ENCODE measurements around the gene PDZRN3. TPM values are rescaled to one million over a fixed set of nuclear protein-coding genes. Genes with fewer than 3 reads are reported as not detected.

The PDZRN3 gene
- total and polyA plus RNA-seq, 7 donors, result 2.5 to 39.3 (median 16.0) TPM

DNA sequence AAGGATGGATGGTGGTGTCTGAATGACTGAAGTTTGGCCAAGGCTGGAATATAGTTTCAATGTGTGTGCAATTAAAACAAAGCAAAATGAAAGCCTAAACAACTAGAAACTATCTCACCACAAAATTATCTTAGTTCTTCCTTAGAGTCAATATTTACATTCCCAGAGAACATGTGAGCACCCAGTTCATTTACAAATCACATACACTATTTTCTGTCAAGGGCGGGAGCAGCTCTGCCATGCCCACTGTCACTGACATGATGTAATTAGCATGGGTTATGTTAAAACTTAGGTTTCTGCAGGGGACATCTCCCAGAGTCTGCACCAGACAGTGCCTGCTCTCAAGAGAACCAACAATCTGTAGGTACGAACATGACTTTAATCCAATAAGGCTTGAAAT is 65.0 kb downstream of the PDZRN3 start:
- DNase-seq, result no peak
- Histone ChIP-seq H3K27ac (no peak overlapping the region), H3K36me3 (ENCODE audit: insufficient read depth in 1 of 2, low read depth in 1 of 2) (no peaks in the 10 kb centered on the region), H3K27me3 (ENCODE audit: insufficient read depth in 3 of 3, low read length in 2 of 3) (no peaks in the 10 kb centered on the region), H3K9me3 (no peaks in the 10 kb centered on the region), H3K4me3 (no peak overlapping the region), H3K4me1 (peaks cover 59% of the 10 kb centered on the region)
- ATAC-seq, result no peak
- intact Hi-C loops (cut with DNase I), result loop anchor here in 1 of 2 donors (5.0 kb wide), 1 partner anchor 47 kb away; no protein-coding TSS in a partner anchor
- 87 to 96% (median 88%) methylated on average over 2 of the region's 2 CpGs for WGBS, 3 donors
- TF ChIP-seq, protein P1, sequence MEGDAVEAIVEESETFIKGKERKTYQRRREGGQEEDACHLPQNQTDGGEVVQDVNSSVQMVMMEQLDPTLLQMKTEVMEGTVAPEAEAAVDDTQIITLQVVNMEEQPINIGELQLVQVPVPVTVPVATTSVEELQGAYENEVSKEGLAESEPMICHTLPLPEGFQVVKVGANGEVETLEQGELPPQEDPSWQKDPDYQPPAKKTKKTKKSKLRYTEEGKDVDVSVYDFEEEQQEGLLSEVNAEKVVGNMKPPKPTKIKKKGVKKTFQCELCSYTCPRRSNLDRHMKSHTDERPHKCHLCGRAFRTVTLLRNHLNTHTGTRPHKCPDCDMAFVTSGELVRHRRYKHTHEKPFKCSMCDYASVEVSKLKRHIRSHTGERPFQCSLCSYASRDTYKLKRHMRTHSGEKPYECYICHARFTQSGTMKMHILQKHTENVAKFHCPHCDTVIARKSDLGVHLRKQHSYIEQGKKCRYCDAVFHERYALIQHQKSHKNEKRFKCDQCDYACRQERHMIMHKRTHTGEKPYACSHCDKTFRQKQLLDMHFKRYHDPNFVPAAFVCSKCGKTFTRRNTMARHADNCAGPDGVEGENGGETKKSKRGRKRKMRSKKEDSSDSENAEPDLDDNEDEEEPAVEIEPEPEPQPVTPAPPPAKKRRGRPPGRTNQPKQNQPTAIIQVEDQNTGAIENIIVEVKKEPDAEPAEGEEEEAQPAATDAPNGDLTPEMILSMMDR (IDR thresholded peaks at IDR 0.05), result no peak

DNA sequence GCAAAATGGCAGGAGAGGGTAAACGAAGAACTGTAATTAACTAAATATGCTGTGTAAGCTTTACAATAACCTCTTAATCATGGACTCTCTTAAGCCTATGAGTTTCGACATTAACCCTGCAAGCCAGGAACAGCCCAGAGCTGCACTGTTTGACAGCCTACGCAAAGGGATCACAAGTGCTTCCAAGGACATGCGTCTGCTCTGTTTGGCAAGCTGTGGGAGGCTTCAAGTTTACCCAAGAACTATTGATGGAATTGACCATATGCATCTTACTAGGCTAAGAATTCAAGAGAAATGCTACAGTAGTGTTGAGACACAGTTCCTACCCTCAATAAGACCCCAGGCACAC is 66.0 kb downstream of the PDZRN3 start:
- peak overlapping the region; percentile 31 for H3K4me3 ChIP-seq
- H3K4me1 ChIP-seq, result peaks cover 55% of the 10 kb centered on the region
- no peaks in the 10 kb centered on the region for H3K9me3 ChIP-seq
- peak overlapping the region; percentile 79 for H3K27ac ChIP-seq
- WGBS, 3 donors, result 29 to 50% (median 33%) methylated on average over 4 of the region's 4 CpGs
- H3K36me3 ChIP-seq (ENCODE audit: insufficient read depth in 1 of 2, low read depth in 1 of 2), result no peaks in the 10 kb centered on the region
- TF ChIP-seq, protein P1 (IDR thresholded peaks at IDR 0.05), result no peak
- H3K27me3 ChIP-seq (ENCODE audit: insufficient read depth in 3 of 3, low read length in 2 of 3), result no peaks in the 10 kb centered on the region
- DNase-seq (peak in 1 of 2 donors; percentile 64), ATAC-seq (peak; percentile 79 to 98 (median 94))
- intact Hi-C loops (cut with DNase I), result no loop called here

DNA sequence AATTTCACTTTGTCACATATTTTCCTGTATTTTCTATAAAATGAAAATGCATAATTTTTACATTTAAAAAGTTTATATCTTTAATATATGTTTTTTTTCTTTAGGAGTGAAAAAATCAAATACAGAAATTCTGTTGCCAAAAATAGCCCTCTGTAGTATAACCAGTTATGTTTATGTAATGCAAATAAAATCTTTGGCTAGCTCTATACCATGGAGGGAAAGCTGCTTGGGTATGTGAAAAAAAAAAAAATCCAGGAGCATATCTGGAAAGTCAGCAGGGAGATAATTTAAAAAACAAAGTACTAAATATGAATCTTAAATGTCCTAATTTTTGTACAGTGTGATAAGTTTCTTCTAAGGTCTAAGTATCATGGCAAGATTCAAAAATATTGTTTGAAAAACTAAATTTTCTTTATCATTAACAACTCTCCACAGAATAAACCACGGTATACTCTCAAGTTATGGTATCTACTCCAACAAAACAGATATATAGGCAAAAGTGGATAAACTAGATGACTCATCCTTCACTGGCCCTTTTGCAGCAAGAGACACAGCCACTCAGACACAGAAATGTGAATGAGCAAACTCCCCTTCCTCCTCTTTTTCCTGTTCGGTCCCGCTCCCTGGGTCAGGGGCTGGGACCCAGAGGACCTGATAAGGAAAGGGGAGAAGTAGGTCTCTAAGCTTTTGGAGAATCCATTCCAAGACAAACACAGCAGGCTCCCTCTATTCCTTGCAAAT is 66.6 kb downstream of the PDZRN3 start:
- Histone ChIP-seq H3K27me3 (ENCODE audit: insufficient read depth in 3 of 3, low read length in 2 of 3) (no peaks in the 10 kb centered on the region), H3K4me3 (peak overlapping the region; percentile 31), H3K27ac (peak overlapping the region; percentile 79), H3K4me1 (peaks cover 52% of the 10 kb centered on the region), H3K36me3 (ENCODE audit: insufficient read depth in 1 of 2, low read depth in 1 of 2) (no peaks in the 10 kb centered on the region), H3K9me3 (no peaks in the 10 kb centered on the region)
- ATAC-seq (peak in 3 of 4 donors; percentile 19 to 60 (median 37)), DNase-seq (no peak)
- WGBS, 3 donors, result 59 to 72% (median 72%) methylated on average over 3 of the region's 3 CpGs
- intact Hi-C loops (cut with DNase I), result no loop called here
- TF ChIP-seq, protein P1 (IDR thresholded peaks at IDR 0.05), result no peak

DNA sequence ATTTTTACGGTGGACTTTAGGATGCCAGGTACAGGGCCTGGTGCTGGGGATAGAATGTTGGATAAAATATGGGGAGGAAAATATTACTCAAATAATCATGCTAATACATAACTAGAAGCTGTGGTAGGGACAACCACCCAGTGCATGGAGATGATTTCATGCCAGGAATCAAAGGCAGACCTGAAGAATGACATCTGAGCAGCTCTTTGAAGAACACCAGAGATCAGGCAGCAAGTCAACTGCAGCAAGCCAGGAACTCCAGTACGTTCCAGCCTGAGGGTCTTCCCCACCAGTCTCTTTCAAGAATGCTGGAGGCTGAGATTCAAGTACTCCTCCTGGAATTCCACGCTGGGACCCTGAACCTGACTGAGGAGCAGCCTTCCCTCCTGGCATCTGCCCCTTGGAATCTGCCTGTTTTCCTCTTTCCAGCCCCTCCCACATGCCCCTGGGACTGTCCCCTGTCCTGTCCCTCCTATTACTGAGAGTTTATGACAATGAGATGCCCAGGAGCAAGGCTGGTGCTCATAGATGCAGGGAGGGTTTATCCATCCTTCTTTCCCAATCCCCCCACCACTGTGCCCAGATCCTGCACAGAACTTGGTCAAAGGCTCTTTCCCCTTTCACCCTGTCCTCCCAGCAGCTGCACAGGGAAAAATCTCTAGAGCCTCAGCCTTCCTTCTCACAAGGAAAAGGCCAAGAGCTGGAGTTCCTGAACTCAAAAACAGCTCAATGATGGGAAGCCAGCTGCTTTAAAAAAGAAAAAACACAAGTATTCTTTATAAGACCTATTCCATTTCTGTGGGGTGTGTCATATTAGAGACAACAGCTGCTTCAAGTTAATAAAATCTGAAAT is 68.0 kb downstream of the PDZRN3 start:
- H3K27ac ChIP-seq, result peak overlapping the region; percentile 69
- H3K9me3 ChIP-seq, result no peaks in the 10 kb centered on the region
- H3K27me3 ChIP-seq (ENCODE audit: insufficient read depth in 3 of 3, low read length in 2 of 3), result no peaks in the 10 kb centered on the region
- H3K36me3 ChIP-seq (ENCODE audit: insufficient read depth in 1 of 2, low read depth in 1 of 2), result no peaks in the 10 kb centered on the region
- H3K4me3 ChIP-seq, result no peak overlapping the region
- peaks cover 56% of the 10 kb centered on the region for H3K4me1 ChIP-seq
- TF ChIP-seq, protein P1 (IDR thresholded peaks at IDR 0.05), result no peak
- ATAC-seq, result peak in 2 of 4 donors; percentile 14 to 28
- WGBS, 3 donors, result 31 to 49% (median 38%) methylated on average over 3 of the region's 3 CpGs
- intact Hi-C loops (cut with DNase I), result no loop called here
- peak in 1 of 2 donors; percentile 58 for DNase-seq

Measured in psoas muscle (tissue), 8 donors.